DND-41 (cell line): ENCODE measurements around the gene ACOT13.
"Not testable (repeated sequence)": the region's sequence is repeated elsewhere in the genome, so short reads cannot be mapped to it uniquely, and the experiment has no call there.

ENCODE experiments used
- EZH2 ChIP-seq: IDR thresholded peaks from 3 replicates; pipeline ENCODE4 v1.6.1; 2012; ENCODE audit warnings: borderline replicate concordance, low read depth, mild to moderate bottlenecking, moderate library complexity, low read length, inconsistent platforms; ENCODE audit not compliant: severe bottlenecking
- TF ChIP-seq, protein P1 (sequence below): IDR thresholded peaks from 2 replicates; pipeline ENCODE4 v1.5.1; 2012; ENCODE audit warnings: borderline replicate concordance, low read length, moderate library complexity, mild to moderate bottlenecking; ENCODE audit not compliant: poor library complexity, severe bottlenecking; ENCODE audit errors: extremely low read depth

GRCh38 chr6:24670492-24670891, 3.6 kb downstream of the ACOT13 start:
- TF ChIP-seq, protein P1, sequence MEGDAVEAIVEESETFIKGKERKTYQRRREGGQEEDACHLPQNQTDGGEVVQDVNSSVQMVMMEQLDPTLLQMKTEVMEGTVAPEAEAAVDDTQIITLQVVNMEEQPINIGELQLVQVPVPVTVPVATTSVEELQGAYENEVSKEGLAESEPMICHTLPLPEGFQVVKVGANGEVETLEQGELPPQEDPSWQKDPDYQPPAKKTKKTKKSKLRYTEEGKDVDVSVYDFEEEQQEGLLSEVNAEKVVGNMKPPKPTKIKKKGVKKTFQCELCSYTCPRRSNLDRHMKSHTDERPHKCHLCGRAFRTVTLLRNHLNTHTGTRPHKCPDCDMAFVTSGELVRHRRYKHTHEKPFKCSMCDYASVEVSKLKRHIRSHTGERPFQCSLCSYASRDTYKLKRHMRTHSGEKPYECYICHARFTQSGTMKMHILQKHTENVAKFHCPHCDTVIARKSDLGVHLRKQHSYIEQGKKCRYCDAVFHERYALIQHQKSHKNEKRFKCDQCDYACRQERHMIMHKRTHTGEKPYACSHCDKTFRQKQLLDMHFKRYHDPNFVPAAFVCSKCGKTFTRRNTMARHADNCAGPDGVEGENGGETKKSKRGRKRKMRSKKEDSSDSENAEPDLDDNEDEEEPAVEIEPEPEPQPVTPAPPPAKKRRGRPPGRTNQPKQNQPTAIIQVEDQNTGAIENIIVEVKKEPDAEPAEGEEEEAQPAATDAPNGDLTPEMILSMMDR = not testable (repeated sequence)
- TF ChIP-seq EZH2 = not testable (repeated sequence)
